ENCODE results near the gene PCYT2.

PCYT2 gene

DNA sequence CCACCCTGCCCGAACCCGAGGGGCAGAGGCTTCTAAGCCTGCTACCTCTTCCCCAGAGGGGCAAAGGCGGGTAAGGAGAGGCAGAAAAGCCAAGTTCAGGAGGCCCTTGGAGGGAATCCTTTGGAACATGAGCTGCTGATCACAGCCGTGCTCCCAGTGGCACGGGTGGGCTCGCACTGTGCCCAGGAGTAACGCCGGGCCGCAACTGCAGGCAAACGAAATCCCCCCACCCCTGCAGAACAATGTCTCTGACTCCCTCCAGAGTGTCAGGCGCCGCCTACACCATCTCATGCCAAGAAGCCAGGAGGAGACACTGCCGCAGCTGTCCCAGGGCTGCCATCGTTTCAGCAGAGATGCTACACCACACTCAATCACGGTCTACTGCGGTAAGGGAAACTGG is 59.8 kb downstream of the PCYT2 start:
- DNase-seq (ENCODE audit: low spot score), result no peak

Measured in cerebellar cortex (tissue), 1 donor.